GM12878 (cell line): Measurements from ENCODE around the gene TBCD. TPM values are rescaled to one million over a fixed set of nuclear protein-coding genes. Genes with fewer than 3 reads are reported as not detected.

Experiments
- ATAC-seq: fragments of 200-7000 bp; cut with Tn5 transposase; 3 replicates; pipeline ENCODE4 v1.9.1; 2020; ENCODE audit warnings: mild to moderate bottlenecking, moderate library complexity
- BruUV-seq: library from RNA; stranded (reverse); fragments of 400-500 nt; replicated peaks from 2 replicates; lab custom pipeline; 2021; lab: Mats Ljungman, UMichigan
- CTCF ChIA-PET: fragments of 300-600 bp; sonication (Branson Sonifier 250); formaldehyde crosslinking; extraction: SDS; loops from one replicate; lab custom pipeline; 2021; ENCODE audit warnings: inconsistent platforms; lab: Yijun Ruan, JAX
- POLR2A ChIA-PET: fragments of 350-600 bp; formaldehyde crosslinking; extraction: SDS; loops from one replicate; lab custom pipeline; 2021; ENCODE audit warnings: inconsistent platforms; lab: Charles Lee
- RAD21 ChIA-PET: fragments of 300-600 bp; sonication (Branson Sonifier 250); formaldehyde crosslinking; loops from one replicate; lab custom pipeline; 2023; ENCODE audit warnings: antibody characterized with exemption; ENCODE audit not compliant: unreplicated experiment; lab: Charles Lee
- SMC1A ChIA-PET: fragments of 300-600 bp; sonication (Branson Sonifier 250); formaldehyde crosslinking; loops from one replicate; lab custom pipeline; 2023; ENCODE audit not compliant: unreplicated experiment, uncharacterized antibody; lab: Charles Lee
- DNase-seq: peaks from one replicate; pipeline ENCODE4 v3.0.0-alpha.2; 2011; ENCODE audit warnings: low read depth, low spot score
- FAIRE-seq: peaks from 3 replicates; lab custom pipeline; 2011; peaks lifted over from hg19 to GRCh38; lab: Jason Lieb, UNC
- H2AFZ ChIP-seq: 2 replicates; pipeline ENCODE4 v1.6.0; 2011; ENCODE audit warnings: low read depth, low read length, control low read depth; ENCODE audit not compliant: control insufficient read depth
- H3K27ac ChIP-seq: 2 replicates; pipeline ENCODE4 v1.5.1; 2011; ENCODE audit warnings: control low read depth; ENCODE audit not compliant: control insufficient read depth, insufficient read depth
- H3K27me3 ChIP-seq, 2 experiments: replicated peaks in 1 of 2; 2 replicates each; pipeline versions ENCODE4 v1.6.0 to v1.6.1; 2011; ENCODE audit warnings: low read length in 1 of 2; ENCODE audit not compliant: control insufficient read depth in 2 of 2, insufficient read depth in 2 of 2
- H3K36me3 ChIP-seq, 2 experiments: 2 replicates each; pipeline ENCODE4 v1.5.1; 2011; ENCODE audit warnings: low read length in 1 of 2; ENCODE audit not compliant: control insufficient read depth in 2 of 2, insufficient read depth in 2 of 2
- H3K4me1 ChIP-seq: 2 replicates; pipeline ENCODE4 v1.6.1; 2011; ENCODE audit warnings: mild to moderate bottlenecking, low read length, moderate library complexity, mixed read lengths; ENCODE audit not compliant: control insufficient read depth, insufficient read depth
- H3K4me2 ChIP-seq: 2 replicates; pipeline ENCODE4 v1.6.0; 2011; ENCODE audit warnings: control low read depth; ENCODE audit not compliant: control insufficient read depth, insufficient read depth
- H3K4me3 ChIP-seq: fragments of 200-600 bp; sonication (generic); 2 replicates; pipeline ENCODE4 v1.5.1; 2016
- H3K79me2 ChIP-seq: 2 replicates; pipeline ENCODE4 v1.6.0; 2011; ENCODE audit warnings: low read length; ENCODE audit not compliant: control insufficient read depth, insufficient read depth
- H3K9ac ChIP-seq: 2 replicates; pipeline ENCODE4 v1.8.0; 2011; ENCODE audit warnings: low read length, control low read depth, mixed read lengths; ENCODE audit not compliant: control insufficient read depth, insufficient read depth
- H3K9me3 ChIP-seq: replicated peaks from 3 replicates; pipeline ENCODE4 v1.5.1; 2011; ENCODE audit warnings: mild to moderate bottlenecking, low read length; ENCODE audit not compliant: control insufficient read depth, insufficient read depth
- H4K20me1 ChIP-seq: 2 replicates; pipeline ENCODE4 v1.6.0; 2011; ENCODE audit not compliant: control insufficient read depth, insufficient read depth
- BHLHE40 ChIP-seq, 2 experiments: fragments of 450-650 bp in 1 of 2; IDR thresholded peaks; 2 replicates each; pipeline ENCODE4 v1.6.1; 2011 to 2017; ENCODE audit warnings: low read depth in 2 of 2, borderline replicate concordance in 1 of 2, improper control_type of control experiment in 1 of 2, low read length in 1 of 2, mild to moderate bottlenecking in 1 of 2
- CBX3 ChIP-seq: fragments of 200-600 bp; sonication (generic); IDR thresholded peaks from 2 replicates; pipeline ENCODE4 v1.6.1; 2016; ENCODE audit warnings: low read depth, borderline replicate concordance
- CEBPB ChIP-seq, 2 experiments: fragments of 150-350 bp in 1 of 2; IDR thresholded peaks; 2 replicates each; pipeline ENCODE4 v1.6.1; 2012 to 2014; ENCODE audit warnings: low read depth in 2 of 2, low read length in 2 of 2, borderline replicate concordance in 1 of 2, inconsistent platforms in 1 of 2
- GABPA ChIP-seq: IDR thresholded peaks from 2 replicates; pipeline ENCODE4 v1.6.1; 2014; ENCODE audit warnings: antibody characterized with exemption, low read depth, mild to moderate bottlenecking, inconsistent platforms
- IKZF2 ChIP-seq, 2 experiments: fragments of 450-650 bp; IDR thresholded peaks; 2 replicates each; pipeline ENCODE4 v1.6.1; 2017; ENCODE audit warnings: mild to moderate bottlenecking in 2 of 2, moderate library complexity in 2 of 2
- NFXL1 ChIP-seq: fragments of 450-650 bp; IDR thresholded peaks from 2 replicates; pipeline ENCODE4 v1.6.1; 2017; ENCODE audit warnings: antibody characterized with exemption, mild to moderate bottlenecking, borderline replicate concordance
- POLR2AphosphoS5 ChIP-seq: IDR thresholded peaks from 2 replicates; pipeline ENCODE4 v1.6.1; 2011; ENCODE audit warnings: mild to moderate bottlenecking, low read length, inconsistent platforms
- POU2F2 ChIP-seq: IDR thresholded peaks from 3 replicates; pipeline ENCODE4 v1.6.1; 2011; ENCODE audit warnings: low read depth, mild to moderate bottlenecking, low read length, borderline replicate concordance
- SIX5 ChIP-seq: IDR thresholded peaks from 2 replicates; pipeline ENCODE4 v1.6.1; 2011; ENCODE audit warnings: mild to moderate bottlenecking, low read depth, low read length, moderate library complexity; ENCODE audit not compliant: severe bottlenecking
- TBL1XR1 ChIP-seq: IDR thresholded peaks from 2 replicates; pipeline ENCODE4 v1.6.1; 2012; ENCODE audit warnings: low read depth, low read length, improper control_type of control experiment
- TCF12 ChIP-seq: IDR thresholded peaks from 2 replicates; pipeline ENCODE4 v1.6.1; 2011; ENCODE audit warnings: low read depth, mild to moderate bottlenecking, low read length
- WRNIP1 ChIP-seq: IDR thresholded peaks from 2 replicates; pipeline ENCODE4 v1.6.1; 2011; ENCODE audit warnings: low read depth, low read length, improper control_type of control experiment, borderline replicate concordance
- ZZZ3 ChIP-seq: IDR thresholded peaks from 2 replicates; pipeline ENCODE4 v1.6.1; 2011; ENCODE audit warnings: low read depth; ENCODE audit not compliant: control insufficient read depth, insufficient read length
- WGBS: methylation state at CpG from one replicate; pipeline ENCODE4 v1.1.6; 2016; ENCODE audit warnings: low lambda C conversion rate; ENCODE audit not compliant: insufficient replicate concordance, insufficient coverage; ENCODE audit errors: missing lambda C conversion rate; 5-methylcytosine and 5-hydroxymethylcytosine counted together
- in situ Hi-C: fragments of 300-500 bp; cut with MboI; formaldehyde crosslinking; loops from 9 replicates; pipeline ENCODE4 v1.14.3; 2018; ENCODE audit warnings: mixed read lengths
- intact Hi-C: fragments of 100-400 bp; cut with micrococcal nuclease; formaldehyde crosslinking; loops from one replicate; pipeline ENCODE4 v1.14.2; 2022; ENCODE audit not compliant: unreplicated experiment
- polyA plus RNA-seq, 11 experiments: library from polyadenylated mRNA; depleted of rRNA in 4 of 11; unstranded in 6 of 11; stranded (reverse) in 5 of 11; fragments of >200 nt; fragmentation: Nextera tagmentation in 4 of 11; fragmentation: Illumina TruSeq in 1 of 11; extraction: Ambion mirVana in 4 of 11; extraction: Trizol in 1 of 11; gene quantifications; 1 replicate in 1 of 11; 2 replicates in 10 of 11; pipeline versions ENCODE4 v1.2.1 to v1.2.3, GENCODE V29; 2011 to 2016; ENCODE audit warnings: inconsistent platforms in 2 of 11, missing spikeins in 2 of 11, low read depth in 1 of 11
- total RNA-seq, 4 experiments: library from RNA; depleted of rRNA in 3 of 4; stranded (reverse); fragments of >200 nt in 3 of 4; fragmentation: Illumina TruSeq in 1 of 4; extraction: Trizol in 1 of 4; gene quantifications; 2 replicates each; pipeline versions ENCODE4 v1.2.1 to v1.2.3, GENCODE V29; 2013 to 2021
- TF ChIP-seq, protein P1 (sequence below): IDR thresholded peaks from 2 replicates; pipeline ENCODE4 v1.6.1; 2012; ENCODE audit warnings: low read length, inconsistent platforms
- TF ChIP-seq, protein P2 (sequence below): IDR thresholded peaks from 2 replicates; pipeline ENCODE4 v1.6.1; 2011; ENCODE audit warnings: low read depth, mild to moderate bottlenecking, low read length, moderate library complexity, borderline replicate concordance; ENCODE audit errors: extremely low read depth

The TBCD gene
- total and polyA plus RNA-seq, 10 of the 15 experiments (the other 5 are each of a cell fraction or from before 2014, with no cell fraction given): 10.3 to 114 (median 52.4) TPM

DNA sequence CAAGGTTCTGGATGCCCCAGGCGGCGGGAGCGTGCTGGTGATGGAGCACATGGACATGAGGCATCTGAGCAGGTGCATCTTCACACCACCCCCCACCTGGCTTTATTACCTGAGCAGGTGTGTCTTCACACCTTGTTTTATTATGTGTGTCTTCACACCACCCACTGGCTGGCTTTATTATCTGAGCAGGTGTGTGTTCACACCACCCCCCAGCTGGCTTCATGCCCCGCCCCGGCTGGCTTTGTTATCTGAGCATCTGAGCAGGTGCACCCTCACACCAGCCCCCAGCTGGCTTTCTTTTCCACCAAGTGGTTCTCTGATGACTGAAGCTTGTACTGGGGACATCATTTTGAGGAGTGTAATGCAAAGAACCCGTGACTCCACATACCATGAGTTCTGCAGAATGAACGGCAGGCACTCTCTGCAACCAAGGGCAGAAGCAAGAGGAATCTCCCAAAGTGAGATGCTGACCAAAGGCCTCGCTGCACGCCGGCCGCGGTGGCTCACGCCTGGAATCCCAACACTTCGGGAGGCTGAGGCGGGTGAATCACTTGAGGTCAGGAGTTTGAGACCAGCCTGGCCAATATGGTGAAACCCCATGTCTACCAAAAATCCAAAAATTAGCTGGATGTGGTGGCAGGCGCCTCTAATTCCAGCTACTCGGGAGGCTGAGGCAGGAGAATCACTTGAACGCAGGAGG lies 32.7 kb upstream of the TBCD start:
- Histone ChIP-seq H3K4me1 (peaks cover 6% of the 10 kb centered on the region), H3K9ac (no peak overlapping the region), H3K36me3 (peaks cover 0 to 3% of the 10 kb centered on the region in 2 experiments; a peak in 3 of 4 replicates), H3K79me2 (peaks cover 15% of the 10 kb centered on the region), H3K27ac (no peak overlapping the region), H2AFZ (no peak overlapping the region), H3K27me3 (no peaks in the 10 kb centered on the region), H3K4me3 (no peak overlapping the region), H3K9me3 (no peaks in the 10 kb centered on the region), H3K4me2 (no peak overlapping the region), H4K20me1 (no peaks in the 10 kb centered on the region)
- ATAC-seq: no peak
- RAD21 ChIA-PET: no interaction called here
- no peak for DNase-seq
- SMC1A ChIA-PET: no interaction called here
- FAIRE-seq: no peak
- POLR2A ChIA-PET: interaction anchor here (0.6 kb wide), 1 partner anchor 82 kb away, joined by 3 read pairs; no protein-coding TSS in a partner anchor
- 95% methylated on average over 18 of the region's 18 CpGs for WGBS
- CTCF ChIA-PET: no interaction called here
- BruUV-seq: no TSS peak
- in situ Hi-C loops: no loop called here
- no peak for TF ChIP-seq POLR2AphosphoS5
- TF ChIP-seq NFXL1: no peak
- no peak for TF ChIP-seq TBL1XR1
- no peak for TF ChIP-seq BHLHE40 (IDR thresholded peaks at IDR 0.05; ENCODE audit: borderline replicate concordance in 1 of 2, low read depth in 2 of 2, low read length in 1 of 2)
- intact Hi-C loops: no loop called here

DNA sequence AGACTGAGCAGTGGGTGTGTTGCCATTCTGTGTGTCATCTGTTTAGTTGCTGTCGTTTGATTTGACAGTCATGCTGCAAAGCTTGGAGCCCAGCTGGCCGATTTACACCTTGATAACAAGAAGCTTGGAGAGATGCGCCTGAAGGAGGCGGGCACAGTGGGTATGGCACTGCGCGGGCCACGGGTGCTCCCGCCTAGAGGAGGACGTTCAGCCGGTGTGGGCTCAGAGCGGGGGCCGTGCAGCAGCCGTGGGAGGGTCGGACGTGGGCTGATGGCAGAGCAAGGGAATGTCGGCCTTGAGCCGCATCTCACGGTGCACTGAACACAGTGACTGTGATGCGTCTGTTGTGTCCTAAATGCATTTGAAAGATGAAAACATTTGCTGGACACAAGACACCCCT lies 31.7 kb upstream of the TBCD start:
- ChIA-PET SMC1A (interaction anchor here (0.7 kb wide), 1 partner anchor 11 kb away, joined by 3 read pairs; no protein-coding TSS in a partner anchor), RAD21 (no interaction called here), POLR2A (no interaction called here), CTCF (no interaction called here)
- no peak overlapping the region for H2AFZ ChIP-seq
- H3K9me3 ChIP-seq: no peaks in the 10 kb centered on the region
- DNase-seq (no peak), ATAC-seq (no peak), FAIRE-seq (no peak)
- BruUV-seq: no TSS peak
- intact Hi-C loops: no loop called here
- no peak overlapping the region for H3K9ac ChIP-seq
- in situ Hi-C loops: no loop called here
- no peak overlapping the region for H3K4me3 ChIP-seq
- no peak overlapping the region for H3K27ac ChIP-seq
- peaks cover 15% of the 10 kb centered on the region for H3K79me2 ChIP-seq
- WGBS: 93% methylated on average over 19 of the region's 19 CpGs
- H3K36me3 ChIP-seq: peaks cover 0 to 3% of the 10 kb centered on the region in 2 experiments; a peak in 3 of 4 replicates
- H3K27me3 ChIP-seq: no peaks in the 10 kb centered on the region
- peaks cover 6% of the 10 kb centered on the region for H3K4me1 ChIP-seq
- no peaks in the 10 kb centered on the region for H4K20me1 ChIP-seq
- no peak overlapping the region for H3K4me2 ChIP-seq
- TF ChIP-seq CEBPB (IDR thresholded peaks at IDR 0.05; ENCODE audit: borderline replicate concordance in 1 of 2, low read depth in 2 of 2, low read length in 2 of 2) (no peak), TCF12 (no peak), ZZZ3 (no peak), POU2F2 (no peak), CBX3 (no peak), SIX5 (no peak), NFXL1 (no peak), WRNIP1 (no peak), BHLHE40 (IDR thresholded peaks at IDR 0.05; ENCODE audit: borderline replicate concordance in 1 of 2, low read depth in 2 of 2, low read length in 1 of 2) (no peak), IKZF2 (IDR thresholded peaks at IDR 0.05) (no peak), GABPA (no peak)
- TF ChIP-seq, protein P1, sequence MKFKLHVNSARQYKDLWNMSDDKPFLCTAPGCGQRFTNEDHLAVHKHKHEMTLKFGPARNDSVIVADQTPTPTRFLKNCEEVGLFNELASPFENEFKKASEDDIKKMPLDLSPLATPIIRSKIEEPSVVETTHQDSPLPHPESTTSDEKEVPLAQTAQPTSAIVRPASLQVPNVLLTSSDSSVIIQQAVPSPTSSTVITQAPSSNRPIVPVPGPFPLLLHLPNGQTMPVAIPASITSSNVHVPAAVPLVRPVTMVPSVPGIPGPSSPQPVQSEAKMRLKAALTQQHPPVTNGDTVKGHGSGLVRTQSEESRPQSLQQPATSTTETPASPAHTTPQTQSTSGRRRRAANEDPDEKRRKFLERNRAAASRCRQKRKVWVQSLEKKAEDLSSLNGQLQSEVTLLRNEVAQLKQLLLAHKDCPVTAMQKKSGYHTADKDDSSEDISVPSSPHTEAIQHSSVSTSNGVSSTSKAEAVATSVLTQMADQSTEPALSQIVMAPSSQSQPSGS: no peak
- TF ChIP-seq, protein P2, sequence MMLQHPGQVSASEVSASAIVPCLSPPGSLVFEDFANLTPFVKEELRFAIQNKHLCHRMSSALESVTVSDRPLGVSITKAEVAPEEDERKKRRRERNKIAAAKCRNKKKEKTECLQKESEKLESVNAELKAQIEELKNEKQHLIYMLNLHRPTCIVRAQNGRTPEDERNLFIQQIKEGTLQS: no peak
